ENCODE measurements around the gene DNAJA4. TPM values are rescaled to one million over a fixed set of nuclear protein-coding genes. Genes with fewer than 3 reads are reported as not detected.
A peak's percentile ranks its signal among the peaks of the same experiment; 100 is the strongest.

Gene DNAJA4
- polyA plus RNA-seq, 4 donors: 10.7 to 24.3 (median 15.0) TPM

- no peak for FAIRE-seq
- no peak overlapping the region for H3K4me3 ChIP-seq (ENCODE audit: low read depth in 1 of 3, low read length in 3 of 3)
- H3K27ac ChIP-seq (ENCODE audit: low read depth in 1 of 3, low read length in 2 of 3): peak overlapping the region; percentile 60 to 82 (median 74)
- whole genome bisulfite sequencing, 3 donors: 22 to 66% (median 45%) methylated on average over 8 of the region's 8 CpGs
- DNase-seq: peak in 1 of 2 donors; percentile 76
- no peaks in the 10 kb centered on the region for H3K27me3 ChIP-seq (ENCODE audit: control insufficient read depth in 3 of 3, insufficient read depth in 3 of 3, low read length in 3 of 3)
- H3K4me1 ChIP-seq (ENCODE audit: control insufficient read depth in 3 of 3, insufficient read depth in 2 of 3, low read depth in 1 of 3, low read length in 2 of 3): peaks cover 0 to 20% (median 2%) of the 10 kb centered on the region in 3 donors
- no peaks in the 10 kb centered on the region for H3K36me3 ChIP-seq (ENCODE audit: control insufficient read depth in 3 of 3, insufficient read depth in 2 of 3, low read depth in 1 of 3, low read length in 3 of 3)
- no peaks in the 10 kb centered on the region for H3K9me3 ChIP-seq (ENCODE audit: control insufficient read depth in 2 of 2, insufficient read depth in 1 of 2, low read depth in 1 of 2, low read length in 1 of 2)
These were observed 52.9 kb downstream of the DNAJA4 start for GRCh38 chr15:78317145-78317836.

- Histone ChIP-seq H3K9me3 (ENCODE audit: control insufficient read depth in 2 of 2, insufficient read depth in 1 of 2, low read depth in 1 of 2, low read length in 1 of 2) (no peaks in the 10 kb centered on the region), H3K27ac (ENCODE audit: low read depth in 1 of 3, low read length in 2 of 3) (no peak overlapping the region), H3K36me3 (ENCODE audit: control insufficient read depth in 3 of 3, insufficient read depth in 2 of 3, low read depth in 1 of 3, low read length in 3 of 3) (no peaks in the 10 kb centered on the region), H3K4me3 (ENCODE audit: low read depth in 1 of 3, low read length in 3 of 3) (no peak overlapping the region), H3K27me3 (ENCODE audit: control insufficient read depth in 3 of 3, insufficient read depth in 3 of 3, low read length in 3 of 3) (no peaks in the 10 kb centered on the region), H3K4me1 (ENCODE audit: control insufficient read depth in 3 of 3, insufficient read depth in 2 of 3, low read depth in 1 of 3, low read length in 2 of 3) (peaks cover 0 to 20% (median 2%) of the 10 kb centered on the region in 3 donors)
- DNase-seq: no peak
- FAIRE-seq: no peak
- WGBS, 3 donors: 80 to 89% (median 86%) methylated on average over 10 of the region's 10 CpGs
These were observed 55.2 kb downstream of the DNAJA4 start for GRCh38 chr15:78319588-78319987.

GRCh38 chr15:78320183-78320582 is 55.8 kb downstream of the DNAJA4 start:
- 89 to 93% (median 92%) methylated on average over 5 of the region's 5 CpGs for WGBS, 3 donors
- no peak for FAIRE-seq
- H3K4me3 ChIP-seq (ENCODE audit: low read depth in 1 of 3, low read length in 3 of 3): no peak overlapping the region
- H3K27me3 ChIP-seq (ENCODE audit: control insufficient read depth in 3 of 3, insufficient read depth in 3 of 3, low read length in 3 of 3): no peaks in the 10 kb centered on the region
- no peaks in the 10 kb centered on the region for H3K9me3 ChIP-seq (ENCODE audit: control insufficient read depth in 2 of 2, insufficient read depth in 1 of 2, low read depth in 1 of 2, low read length in 1 of 2)
- DNase-seq: no peak
- H3K27ac ChIP-seq (ENCODE audit: low read depth in 1 of 3, low read length in 2 of 3): no peak overlapping the region
- no peaks in the 10 kb centered on the region for H3K36me3 ChIP-seq (ENCODE audit: control insufficient read depth in 3 of 3, insufficient read depth in 2 of 3, low read depth in 1 of 3, low read length in 3 of 3)
- H3K4me1 ChIP-seq (ENCODE audit: control insufficient read depth in 3 of 3, insufficient read depth in 2 of 3, low read depth in 1 of 3, low read length in 2 of 3): peaks cover 0 to 20% (median 2%) of the 10 kb centered on the region in 3 donors

DNA sequence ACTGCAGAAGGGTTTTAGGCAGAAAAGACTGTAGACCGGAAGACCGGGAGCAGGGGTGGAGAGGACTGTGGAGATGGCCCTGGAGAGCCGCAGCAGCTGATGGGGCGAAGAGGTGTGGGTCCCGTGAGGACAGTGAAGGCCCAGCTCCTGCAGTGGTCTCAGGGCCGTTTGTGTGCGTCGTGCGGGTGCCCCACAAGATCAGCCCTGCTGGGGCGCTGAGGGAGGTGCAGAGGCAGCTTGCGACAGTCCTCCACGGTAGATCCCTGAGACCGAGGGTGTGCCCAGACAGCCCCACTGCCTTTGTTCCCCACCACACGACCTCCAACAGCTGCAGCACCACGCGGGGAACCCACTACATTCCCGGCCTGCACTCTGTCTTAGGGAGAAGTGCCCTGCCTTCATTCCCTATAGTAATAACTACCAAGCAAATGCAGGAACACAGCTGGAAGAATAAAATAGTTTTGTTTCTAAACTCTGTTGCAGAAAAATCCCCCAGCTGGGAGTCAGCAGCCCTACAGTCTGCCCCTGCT is 56.7 kb downstream of the DNAJA4 start:
- no peak for DNase-seq
- Histone ChIP-seq H3K27me3 (ENCODE audit: control insufficient read depth in 3 of 3, insufficient read depth in 3 of 3, low read length in 3 of 3) (no peaks in the 10 kb centered on the region), H3K9me3 (ENCODE audit: control insufficient read depth in 2 of 2, insufficient read depth in 1 of 2, low read depth in 1 of 2, low read length in 1 of 2) (no peaks in the 10 kb centered on the region), H3K4me3 (ENCODE audit: low read depth in 1 of 3, low read length in 3 of 3) (no peak overlapping the region), H3K36me3 (ENCODE audit: control insufficient read depth in 3 of 3, insufficient read depth in 2 of 3, low read depth in 1 of 3, low read length in 3 of 3) (no peaks in the 10 kb centered on the region), H3K27ac (ENCODE audit: low read depth in 1 of 3, low read length in 2 of 3) (no peak overlapping the region), H3K4me1 (ENCODE audit: control insufficient read depth in 3 of 3, insufficient read depth in 2 of 3, low read depth in 1 of 3, low read length in 2 of 3) (peaks cover 0 to 13% (median under 1%) of the 10 kb centered on the region in 3 donors)
- WGBS, 3 donors: 79 to 85% (median 82%) methylated on average over 13 to 17 of the region's 17 CpGs
- no peak for FAIRE-seq

GRCh38 chr15:78321786-78322185 is 57.4 kb downstream of the DNAJA4 start:
- Histone ChIP-seq H3K36me3 (ENCODE audit: control insufficient read depth in 3 of 3, insufficient read depth in 2 of 3, low read depth in 1 of 3, low read length in 3 of 3) (no peaks in the 10 kb centered on the region), H3K4me1 (ENCODE audit: control insufficient read depth in 3 of 3, insufficient read depth in 2 of 3, low read depth in 1 of 3, low read length in 2 of 3) (peaks cover 0 to 6% (median 0%) of the 10 kb centered on the region in 3 donors), H3K27ac (ENCODE audit: low read depth in 1 of 3, low read length in 2 of 3) (peak overlapping the region in 1 of 3 donors; percentile 12), H3K4me3 (ENCODE audit: low read depth in 1 of 3, low read length in 3 of 3) (no peak overlapping the region), H3K27me3 (ENCODE audit: control insufficient read depth in 3 of 3, insufficient read depth in 3 of 3, low read length in 3 of 3) (no peaks in the 10 kb centered on the region), H3K9me3 (ENCODE audit: control insufficient read depth in 2 of 2, insufficient read depth in 1 of 2, low read depth in 1 of 2, low read length in 1 of 2) (no peaks in the 10 kb centered on the region)
- DNase-seq (no peak), FAIRE-seq (no peak)
- WGBS, 3 donors: 76 to 84% (median 78%) methylated on average over 4 of the region's 4 CpGs

DNA sequence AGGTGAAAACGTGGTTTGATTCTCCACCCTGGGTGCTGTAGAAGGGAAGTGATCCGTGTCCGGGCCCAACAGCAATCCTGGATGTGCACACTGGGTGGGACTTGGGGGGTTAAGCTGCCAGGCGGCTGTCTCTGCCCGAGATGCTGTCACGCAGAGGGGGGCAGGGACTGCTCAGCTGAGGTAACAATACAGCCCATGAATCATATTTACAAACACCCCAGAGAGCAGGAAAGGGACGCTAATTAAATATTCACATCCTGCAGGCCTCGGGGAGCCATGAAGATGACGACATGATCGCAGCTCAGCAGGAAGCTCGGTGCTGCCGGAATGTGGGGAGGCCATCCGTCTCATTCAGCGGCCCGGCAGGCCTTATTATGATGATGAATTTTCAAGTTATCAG is 57.9 kb downstream of the DNAJA4 start:
- Histone ChIP-seq H3K4me3 (ENCODE audit: low read depth in 1 of 3, low read length in 3 of 3) (no peak overlapping the region), H3K9me3 (ENCODE audit: control insufficient read depth in 2 of 2, insufficient read depth in 1 of 2, low read depth in 1 of 2, low read length in 1 of 2) (no peaks in the 10 kb centered on the region), H3K4me1 (ENCODE audit: control insufficient read depth in 3 of 3, insufficient read depth in 2 of 3, low read depth in 1 of 3, low read length in 2 of 3) (peaks cover 0 to 2% (median 0%) of the 10 kb centered on the region in 3 donors), H3K36me3 (ENCODE audit: control insufficient read depth in 3 of 3, insufficient read depth in 2 of 3, low read depth in 1 of 3, low read length in 3 of 3) (no peaks in the 10 kb centered on the region), H3K27ac (ENCODE audit: low read depth in 1 of 3, low read length in 2 of 3) (peak overlapping the region in 1 of 3 donors; percentile 12), H3K27me3 (ENCODE audit: control insufficient read depth in 3 of 3, insufficient read depth in 3 of 3, low read length in 3 of 3) (no peaks in the 10 kb centered on the region)
- WGBS, 3 donors: 65 to 80% (median 76%) methylated on average over 15 of the region's 15 CpGs
- DNase-seq (peak in 1 of 2 donors; percentile 13), FAIRE-seq (no peak)

- H3K36me3 ChIP-seq (ENCODE audit: control insufficient read depth in 3 of 3, insufficient read depth in 2 of 3, low read depth in 1 of 3, low read length in 3 of 3): no peaks in the 10 kb centered on the region
- H3K4me3 ChIP-seq (ENCODE audit: low read depth in 1 of 3, low read length in 3 of 3): no peak overlapping the region
- H3K4me1 ChIP-seq (ENCODE audit: control insufficient read depth in 3 of 3, insufficient read depth in 2 of 3, low read depth in 1 of 3, low read length in 2 of 3): no peaks in the 10 kb centered on the region
- FAIRE-seq: no peak
- no peaks in the 10 kb centered on the region for H3K9me3 ChIP-seq (ENCODE audit: control insufficient read depth in 2 of 2, insufficient read depth in 1 of 2, low read depth in 1 of 2, low read length in 1 of 2)
- no peak overlapping the region for H3K27ac ChIP-seq (ENCODE audit: low read depth in 1 of 3, low read length in 2 of 3)
- 80 to 90% (median 87%) methylated on average over 19 of the region's 19 CpGs for WGBS, 3 donors
- no peaks in the 10 kb centered on the region for H3K27me3 ChIP-seq (ENCODE audit: control insufficient read depth in 3 of 3, insufficient read depth in 3 of 3, low read length in 3 of 3)
- DNase-seq: no peak
These were observed 58.6 kb downstream of the DNAJA4 start for GRCh38 chr15:78322724-78323521.

DNA sequence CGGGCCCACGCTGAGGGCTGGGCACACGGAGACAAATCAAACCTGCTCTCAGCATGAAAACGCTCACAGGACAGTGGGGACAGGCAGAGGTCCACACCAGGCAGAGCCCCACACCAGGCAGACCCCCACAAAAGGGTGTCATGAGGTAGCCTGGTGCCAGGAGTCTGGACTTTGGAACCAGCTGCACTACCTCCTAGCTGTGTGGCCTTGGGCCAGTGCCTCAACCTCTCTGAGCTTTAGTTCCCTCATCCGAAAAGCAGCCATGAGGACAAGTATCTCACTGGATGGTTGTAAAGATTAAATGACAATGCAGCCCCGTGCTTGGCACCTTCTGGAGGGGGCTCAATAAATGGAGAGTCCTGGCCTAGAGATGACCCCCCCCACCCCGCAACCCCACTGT is 59.3 kb downstream of the DNAJA4 start:
- FAIRE-seq: no peak
- H3K27me3 ChIP-seq (ENCODE audit: control insufficient read depth in 3 of 3, insufficient read depth in 3 of 3, low read length in 3 of 3): no peaks in the 10 kb centered on the region
- H3K9me3 ChIP-seq (ENCODE audit: control insufficient read depth in 2 of 2, insufficient read depth in 1 of 2, low read depth in 1 of 2, low read length in 1 of 2): no peaks in the 10 kb centered on the region
- H3K36me3 ChIP-seq (ENCODE audit: control insufficient read depth in 3 of 3, insufficient read depth in 2 of 3, low read depth in 1 of 3, low read length in 3 of 3): no peaks in the 10 kb centered on the region
- no peak overlapping the region for H3K27ac ChIP-seq (ENCODE audit: low read depth in 1 of 3, low read length in 2 of 3)
- H3K4me3 ChIP-seq (ENCODE audit: low read depth in 1 of 3, low read length in 3 of 3): no peak overlapping the region
- DNase-seq: no peak
- H3K4me1 ChIP-seq (ENCODE audit: control insufficient read depth in 3 of 3, insufficient read depth in 2 of 3, low read depth in 1 of 3, low read length in 2 of 3): no peaks in the 10 kb centered on the region
- 74 to 83% (median 81%) methylated on average over 7 of the region's 7 CpGs for WGBS, 3 donors
